GM13977 (cell line): ENCODE results near the gene AKNA.

Experiments used
- DNase-seq: peaks from one replicate; pipeline ENCODE4 v3.0.0; 2012; ENCODE audit warnings: low spot score
- in situ Hi-C: fragments of 300-500 bp; cut with MboI; formaldehyde crosslinking; loops from one replicate; pipeline ENCODE4 v1.12.0; 2022; ENCODE audit warnings: low sequenced_read_pairs, low pct_unique_long_range_greater_than_20kb, mixed read lengths, inconsistent platforms; ENCODE audit not compliant: unreplicated experiment
- TF ChIP-seq, protein P1 (sequence below): IDR thresholded peaks from 2 replicates; pipeline ENCODE4 v1.5.1; 2012; ENCODE audit warnings: mild to moderate bottlenecking, control low read depth; ENCODE audit not compliant: insufficient read depth; ENCODE audit errors: extremely low read depth, missing control alignments

The AKNA gene

DNA sequence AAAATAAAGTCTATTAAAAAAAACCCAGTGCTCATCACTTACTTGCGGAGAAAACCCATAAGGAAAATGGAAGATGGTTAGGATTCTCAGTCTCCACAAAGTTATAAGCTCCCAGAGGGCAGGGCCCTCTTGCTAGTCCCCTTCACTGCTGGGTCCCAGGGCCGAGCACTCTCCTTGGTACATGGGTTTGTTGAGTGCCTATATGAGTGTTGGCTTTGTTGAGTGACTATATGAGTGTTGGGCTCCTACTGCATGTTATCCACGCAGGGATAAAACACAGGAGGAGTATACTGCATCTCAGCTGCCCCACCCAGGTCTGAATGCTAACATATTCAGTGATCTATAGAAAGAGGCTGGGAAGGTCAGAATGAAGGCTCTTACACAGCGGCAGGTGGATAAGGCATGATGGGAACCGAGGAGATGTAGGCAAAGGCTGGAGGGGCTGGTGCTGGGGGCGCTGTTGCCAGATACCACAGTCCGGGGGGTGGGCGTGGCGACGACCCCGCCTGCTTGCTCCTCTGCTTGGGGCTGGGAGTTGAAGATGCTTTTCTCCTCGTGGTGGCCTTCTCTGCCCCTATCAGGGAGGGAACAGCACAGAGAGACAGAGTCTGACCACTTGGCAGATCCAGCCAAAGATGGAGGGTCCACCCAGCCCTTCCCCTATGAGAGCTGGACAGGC, 46.5 kb downstream of the AKNA start:
- TF ChIP-seq, protein P1, sequence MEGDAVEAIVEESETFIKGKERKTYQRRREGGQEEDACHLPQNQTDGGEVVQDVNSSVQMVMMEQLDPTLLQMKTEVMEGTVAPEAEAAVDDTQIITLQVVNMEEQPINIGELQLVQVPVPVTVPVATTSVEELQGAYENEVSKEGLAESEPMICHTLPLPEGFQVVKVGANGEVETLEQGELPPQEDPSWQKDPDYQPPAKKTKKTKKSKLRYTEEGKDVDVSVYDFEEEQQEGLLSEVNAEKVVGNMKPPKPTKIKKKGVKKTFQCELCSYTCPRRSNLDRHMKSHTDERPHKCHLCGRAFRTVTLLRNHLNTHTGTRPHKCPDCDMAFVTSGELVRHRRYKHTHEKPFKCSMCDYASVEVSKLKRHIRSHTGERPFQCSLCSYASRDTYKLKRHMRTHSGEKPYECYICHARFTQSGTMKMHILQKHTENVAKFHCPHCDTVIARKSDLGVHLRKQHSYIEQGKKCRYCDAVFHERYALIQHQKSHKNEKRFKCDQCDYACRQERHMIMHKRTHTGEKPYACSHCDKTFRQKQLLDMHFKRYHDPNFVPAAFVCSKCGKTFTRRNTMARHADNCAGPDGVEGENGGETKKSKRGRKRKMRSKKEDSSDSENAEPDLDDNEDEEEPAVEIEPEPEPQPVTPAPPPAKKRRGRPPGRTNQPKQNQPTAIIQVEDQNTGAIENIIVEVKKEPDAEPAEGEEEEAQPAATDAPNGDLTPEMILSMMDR = no peak
- in situ Hi-C loops = no loop called here

DNA sequence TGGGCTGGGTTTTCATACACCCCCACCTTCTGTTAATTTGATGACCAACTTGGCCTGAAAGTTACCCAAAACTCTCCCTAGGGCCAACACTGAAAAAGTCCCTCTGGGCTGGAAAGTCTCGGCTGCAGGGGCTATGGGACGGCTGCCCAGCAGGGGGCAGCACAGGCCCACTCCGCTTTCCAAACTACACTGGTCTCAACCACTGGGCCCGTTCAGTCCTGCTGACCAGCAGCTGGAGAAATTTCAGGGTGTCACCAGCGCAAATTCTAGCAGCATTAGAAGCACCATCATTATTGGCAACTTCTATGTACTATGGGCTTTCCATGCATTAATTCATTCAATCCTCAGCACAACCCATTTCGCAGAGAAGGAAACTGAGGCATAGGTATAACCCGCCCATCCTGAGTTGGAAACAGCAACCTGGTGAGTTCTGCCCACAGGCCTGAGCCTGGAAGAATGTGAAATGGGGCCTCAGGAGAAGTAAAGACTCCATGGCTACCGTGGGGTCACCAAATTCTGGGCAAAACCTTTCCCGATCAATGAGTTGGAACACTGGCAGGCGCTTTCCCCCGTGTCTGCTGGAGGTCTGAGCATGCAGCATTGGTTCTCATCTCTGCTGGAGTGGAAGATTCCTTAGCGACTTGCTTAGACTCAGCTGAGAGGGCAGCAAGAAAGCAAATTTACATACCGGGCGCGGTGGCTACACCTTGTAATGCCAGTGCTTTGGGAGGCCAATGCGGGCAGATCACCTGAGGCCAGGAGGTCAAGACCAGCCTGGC, 48.5 kb downstream of the AKNA start:
- TF ChIP-seq, protein P1 = peak; percentile 92
- DNase-seq = peak; percentile 90
- in situ Hi-C loops = no loop called here

More for the DNA sequence above, 46.5 kb downstream of the AKNA start:
- no peak for DNase-seq

DNA sequence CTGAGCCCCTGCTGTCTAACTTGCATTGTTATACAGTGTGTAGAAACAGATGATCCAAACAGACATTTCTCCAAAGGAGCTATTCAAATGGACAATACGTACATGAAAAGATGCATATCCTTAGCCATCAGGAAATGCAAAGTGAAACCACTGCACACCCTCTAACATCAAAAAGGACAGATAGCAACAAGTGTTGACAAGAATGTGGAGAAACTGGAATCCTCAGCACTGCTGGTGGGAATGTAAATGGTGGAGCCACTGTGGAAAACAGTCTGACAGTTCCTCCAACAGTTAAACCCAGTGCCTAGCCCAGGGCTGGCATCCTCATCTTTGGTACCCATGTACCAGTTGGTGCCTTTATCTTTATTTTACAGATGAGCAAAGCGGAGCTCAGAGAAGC, 49.6 kb downstream of the AKNA start:
- no peak for DNase-seq
- in situ Hi-C loops = no loop called here
- TF ChIP-seq, protein P1 = no peak

DNA sequence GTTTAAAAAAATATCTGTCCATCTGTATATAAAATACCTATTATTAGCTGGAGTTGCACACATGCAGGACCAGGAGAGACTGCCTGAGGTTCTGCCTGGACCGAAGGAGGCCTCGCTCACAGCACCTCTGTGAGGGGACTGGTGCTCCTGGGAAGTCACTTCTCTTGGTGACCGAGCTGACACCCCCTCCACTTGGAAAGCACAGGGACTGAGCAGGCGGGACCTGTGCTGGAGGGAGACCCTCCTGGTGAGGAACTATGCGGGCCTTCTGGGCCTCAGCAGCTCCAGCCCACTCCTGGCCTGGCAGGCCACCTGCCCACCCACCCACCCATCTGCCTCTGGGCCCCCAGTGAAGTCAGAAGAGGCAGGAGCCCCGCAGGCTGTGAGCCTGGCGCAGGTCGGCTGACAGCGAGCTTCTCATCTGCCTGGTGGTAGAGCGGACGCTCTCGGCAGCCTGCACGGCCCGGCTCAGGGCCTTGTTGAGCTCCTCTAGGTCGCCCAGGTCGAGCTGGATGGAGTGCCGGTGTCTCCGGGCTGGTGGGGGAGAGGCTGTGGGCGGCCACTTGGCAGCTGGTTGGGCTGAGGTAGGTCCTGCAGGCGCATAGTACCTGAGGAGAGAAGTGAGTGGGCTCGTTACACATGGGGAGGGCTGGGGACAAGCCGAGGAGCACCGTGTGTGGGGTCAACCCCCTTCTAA, 50.9 kb downstream of the AKNA start:
- TF ChIP-seq, protein P1 = no peak
- DNase-seq = no peak
- in situ Hi-C loops = no loop called here

DNA sequence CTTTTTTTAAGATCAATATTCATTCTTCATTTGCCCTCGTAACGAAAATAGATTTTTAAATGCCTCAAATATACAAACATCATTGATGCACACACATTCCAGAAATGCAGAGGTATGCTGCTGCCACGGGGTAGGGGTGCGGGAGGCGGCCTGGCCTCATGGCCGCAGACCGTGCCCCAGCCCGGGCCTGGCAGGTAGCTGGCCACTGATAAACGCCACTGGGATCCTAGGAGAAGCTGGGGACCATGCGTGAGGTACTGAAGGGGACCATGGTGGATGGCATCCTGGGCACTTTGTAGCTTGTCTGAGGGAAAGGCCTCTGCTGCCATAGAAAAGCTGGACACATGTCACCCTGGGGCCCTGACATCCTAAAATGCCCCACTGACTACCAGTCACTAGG, 51.6 kb downstream of the AKNA start:
- TF ChIP-seq, protein P1 = no peak
- DNase-seq = no peak
- in situ Hi-C loops = no loop called here

DNA sequence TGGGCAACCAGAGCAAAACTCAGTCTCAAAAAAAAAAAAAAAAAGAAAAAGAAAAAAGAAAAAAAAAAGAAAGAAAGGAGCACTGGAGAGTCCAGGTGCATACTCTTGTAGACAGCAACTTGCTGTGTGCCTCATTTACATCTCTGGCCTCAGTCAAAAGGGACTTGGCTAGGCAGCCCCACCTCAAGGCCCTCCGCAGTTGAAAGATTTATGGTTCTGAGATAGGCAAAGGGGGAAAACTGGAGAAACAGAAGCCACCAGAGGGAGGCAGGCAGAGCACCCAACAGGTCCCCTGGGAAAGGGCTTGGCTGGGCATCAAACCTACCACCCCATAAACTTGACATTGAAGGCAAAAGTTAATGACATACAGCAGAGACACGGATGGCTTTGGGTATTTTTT, 52.0 kb downstream of the AKNA start:
- in situ Hi-C loops = no loop called here
- TF ChIP-seq, protein P1 = no peak
- no peak for DNase-seq
